Right lobe of liver (tissue), 4 donors: ENCODE measurements around the gene EDIL3.

ENCODE experiments used
- POLR2A ChIP-seq: fragments of 450-650 bp; IDR thresholded peaks from one replicate; pipeline ENCODE4 v1.6.1; 2017; ENCODE audit warnings: antibody characterized with exemption, mild to moderate bottlenecking
- TF ChIP-seq, protein P1 (sequence below), 4 donors: fragments of 200-600 bp in 3 of 4; fragments of 450-650 bp in 1 of 4; IDR thresholded peaks; one replicate each; pipeline versions ENCODE4 v1.5.1 to v1.8.0; 2016 to 2022; ENCODE audit warnings: antibody characterized with exemption in 4 of 4, mild to moderate bottlenecking in 2 of 4
- donor health status: DM: no; HTN: no; CAD: no.
- donor health status: DM: no; HTN: no; CAD: no.
- donor health status: DM: no; HTN: yes; CAD: no.

DNA sequence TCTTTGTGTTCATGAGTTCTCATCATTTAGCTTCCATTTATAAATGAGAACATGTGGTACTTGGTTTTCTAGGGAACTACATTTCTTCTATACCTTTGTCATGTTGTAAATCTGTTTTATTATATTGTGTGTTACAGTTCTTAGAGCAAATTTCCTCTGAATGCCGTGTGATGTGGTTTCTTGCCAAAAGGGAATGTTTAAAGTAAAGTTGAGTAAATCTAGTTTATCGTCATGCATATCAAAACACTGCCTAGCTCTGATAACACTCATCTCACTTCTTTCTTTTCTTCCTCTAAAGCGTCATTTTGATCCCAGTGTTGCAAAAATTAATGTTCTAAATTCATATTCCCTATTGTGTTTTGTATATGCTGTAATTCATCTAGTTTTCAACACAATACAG, 368.6 kb downstream of the EDIL3 start:
- no peak for TF ChIP-seq POLR2A
- TF ChIP-seq, protein P1, sequence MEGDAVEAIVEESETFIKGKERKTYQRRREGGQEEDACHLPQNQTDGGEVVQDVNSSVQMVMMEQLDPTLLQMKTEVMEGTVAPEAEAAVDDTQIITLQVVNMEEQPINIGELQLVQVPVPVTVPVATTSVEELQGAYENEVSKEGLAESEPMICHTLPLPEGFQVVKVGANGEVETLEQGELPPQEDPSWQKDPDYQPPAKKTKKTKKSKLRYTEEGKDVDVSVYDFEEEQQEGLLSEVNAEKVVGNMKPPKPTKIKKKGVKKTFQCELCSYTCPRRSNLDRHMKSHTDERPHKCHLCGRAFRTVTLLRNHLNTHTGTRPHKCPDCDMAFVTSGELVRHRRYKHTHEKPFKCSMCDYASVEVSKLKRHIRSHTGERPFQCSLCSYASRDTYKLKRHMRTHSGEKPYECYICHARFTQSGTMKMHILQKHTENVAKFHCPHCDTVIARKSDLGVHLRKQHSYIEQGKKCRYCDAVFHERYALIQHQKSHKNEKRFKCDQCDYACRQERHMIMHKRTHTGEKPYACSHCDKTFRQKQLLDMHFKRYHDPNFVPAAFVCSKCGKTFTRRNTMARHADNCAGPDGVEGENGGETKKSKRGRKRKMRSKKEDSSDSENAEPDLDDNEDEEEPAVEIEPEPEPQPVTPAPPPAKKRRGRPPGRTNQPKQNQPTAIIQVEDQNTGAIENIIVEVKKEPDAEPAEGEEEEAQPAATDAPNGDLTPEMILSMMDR (IDR thresholded peaks at IDR 0.05), result no peak
